ENCODE results near the gene RITA1. TPM values are rescaled to one million over a fixed set of nuclear protein-coding genes. Genes with fewer than 3 reads are reported as not detected.

RITA1 gene
- total RNA-seq = 24.7 and 25.2 TPM in 2 replicates

GRCh38 chr12:113185180-113186032 lies at the start of gene RITA1, which contains the start of gene DDX54:
Gene RITA1, plus strand, starts transcription at chr12:113185721. Its CDS starts 1,026 bp downstream, at chr12:113186747.
Gene DDX54, minus strand, starts transcription at chr12:113185478. Its CDS starts 27 bp downstream, at chr12:113185451.

GRCh38 chr12:113149361-113150150 lies 36.0 kb upstream of the RITA1 start, which contains the start of gene CFAP73:
Gene CFAP73, plus strand, starts transcription at chr12:113149724. Its CDS starts 134 bp downstream, at chr12:113149858.

GRCh38 chr12:113221181-113221996 lies 35.9 kb downstream of the RITA1 start, which contains the start of gene TPCN1:
Gene TPCN1, plus strand, starts transcription at chr12:113221464. Its CDS starts 5,389 bp downstream, at chr12:113226853.

Small RNA genes within 50 kb of the gene (small RNA-seq; reads per million reads assigned to genes)
- gene MIR7106 (not detected), gene RF00019 (not detected)

Other genes starting within 250 kb of the RITA1 start
- gene OAS3, start 247.2 kb upstream of the RITA1 start, total RNA-seq = 10.7 and 30.5 TPM in 2 replicates
- 25.6 and 26.6 TPM in 2 replicates for gene OAS2, start 207.2 kb upstream of the RITA1 start, total RNA-seq
- gene DTX1, start 129.0 kb upstream of the RITA1 start, total RNA-seq = under 0.01 TPM in 2 replicates
- not detected in 2 replicates for gene RASAL1, start 50.0 kb upstream of the RITA1 start, total RNA-seq
- gene CFAP73, start 36.0 kb upstream of the RITA1 start, total RNA-seq = not detected in 2 replicates
- 42.8 and 45.2 TPM in 2 replicates for gene DDX54, start 243 bp upstream of the RITA1 start, total RNA-seq
- gene TPCN1, start 35.7 kb downstream of the RITA1 start, total RNA-seq = 34.9 and 45.9 TPM in 2 replicates
- gene SLC8B1, start 149.4 kb downstream of the RITA1 start, total RNA-seq = 27.1 and 29.1 TPM in 2 replicates
- gene PLBD2, start 172.9 kb downstream of the RITA1 start, total RNA-seq = 58.2 and 65.7 TPM in 2 replicates
- not detected in 2 replicates for gene SDS, start 218.2 kb downstream of the RITA1 start, total RNA-seq
- 2.3 and 3.6 TPM in 2 replicates for gene SDSL, start 236.7 kb downstream of the RITA1 start, total RNA-seq

All from hair follicle dermal papilla cell (primary cell).